ENCODE results near the gene ENTPD7. TPM values are rescaled to one million over a fixed set of nuclear protein-coding genes. Genes with fewer than 3 reads are reported as not detected.

Gene ENTPD7
- total and polyA plus RNA-seq, 10 of the 15 experiments (the other 5 are each of a cell fraction or from before 2014, with no cell fraction given): 0.73 to 6.7 (median 5.2) TPM

DNA sequence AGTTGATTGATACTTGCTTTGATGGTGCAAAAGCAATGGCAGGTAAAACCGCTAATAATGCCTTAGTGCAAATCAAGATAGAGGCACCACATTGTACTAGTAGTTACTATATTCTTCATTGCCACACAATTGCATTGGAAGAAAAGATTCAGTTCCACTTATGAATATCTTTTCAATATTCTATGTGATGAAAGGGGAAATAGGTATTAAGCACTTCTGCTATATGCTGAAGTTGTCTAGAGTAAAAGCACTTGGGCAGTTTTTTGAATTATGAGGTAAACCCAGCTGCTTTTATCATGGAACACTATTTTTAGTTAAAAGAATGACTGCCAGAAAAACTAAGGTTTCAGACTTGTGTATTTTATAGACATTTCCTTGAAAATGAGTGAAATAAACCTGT lies 15.5 kb downstream of the ENTPD7 start:
- Histone ChIP-seq H3K27ac (ENCODE audit: control insufficient read depth, insufficient read depth) (no peak overlapping the region), H2AFZ (ENCODE audit: control insufficient read depth, low read depth, low read length) (no peak overlapping the region), H4K20me1 (ENCODE audit: control insufficient read depth, insufficient read depth) (no peaks in the 10 kb centered on the region), H3K4me2 (ENCODE audit: control insufficient read depth, insufficient read depth) (no peak overlapping the region), H3K36me3 (ENCODE audit: control insufficient read depth in 2 of 2, insufficient read depth in 2 of 2, low read length in 1 of 2) (peaks cover 0 to 3% of the 10 kb centered on the region in 2 experiments; a peak in 1 of 4 replicates), H3K9me3 (replicated peaks; ENCODE audit: control insufficient read depth, insufficient read depth, low read length) (no peaks in the 10 kb centered on the region), H3K4me1 (ENCODE audit: control insufficient read depth, insufficient read depth, low read length) (no peaks in the 10 kb centered on the region), H3K27me3 (replicated peaks in 1 of 2; ENCODE audit: control insufficient read depth in 2 of 2, insufficient read depth in 2 of 2, low read length in 1 of 2) (no peaks in the 10 kb centered on the region), H3K9ac (ENCODE audit: control insufficient read depth, insufficient read depth, low read length) (no peak overlapping the region), H3K4me3 (no peak overlapping the region), H3K79me2 (ENCODE audit: control insufficient read depth, insufficient read depth, low read length) (no peaks in the 10 kb centered on the region)
- POLR2A ChIA-PET: no interaction called here
- no TSS peak for BruUV-seq (replicated peaks)
- FAIRE-seq: no peak
- ATAC-seq: no peak
- CTCF ChIA-PET: interaction anchor here (0.6 kb wide), 1 partner anchor 45 kb away, joined by 4 read pairs; no protein-coding TSS in a partner anchor
- no peak for DNase-seq (ENCODE audit: low read depth, low spot score)
- 100% methylated on average over 1 of the region's 1 CpG for WGBS (ENCODE audit: insufficient coverage, insufficient replicate concordance, low lambda C conversion rate, missing lambda C conversion rate)
- RAD21 ChIA-PET (ENCODE audit: unreplicated experiment): no interaction called here
- in situ Hi-C loops (cut with MboI) (no loop called here), intact Hi-C loops (cut with micrococcal nuclease; ENCODE audit: unreplicated experiment) (no loop called here)
- SMC1A ChIA-PET (ENCODE audit: uncharacterized antibody, unreplicated experiment): no interaction called here
- TF ChIP-seq NFYA (IDR thresholded peaks at IDR 0.05; ENCODE audit: borderline replicate concordance, low read depth, low read length): no peak
- no peak for TF ChIP-seq WRNIP1 (IDR thresholded peaks at IDR 0.05; ENCODE audit: borderline replicate concordance, low read depth, low read length)
- TF ChIP-seq ATF7 (IDR thresholded peaks at IDR 0.05; ENCODE audit: low read depth): no peak
- TF ChIP-seq PAX8 (IDR thresholded peaks at IDR 0.05): no peak
- TF ChIP-seq, protein P1, sequence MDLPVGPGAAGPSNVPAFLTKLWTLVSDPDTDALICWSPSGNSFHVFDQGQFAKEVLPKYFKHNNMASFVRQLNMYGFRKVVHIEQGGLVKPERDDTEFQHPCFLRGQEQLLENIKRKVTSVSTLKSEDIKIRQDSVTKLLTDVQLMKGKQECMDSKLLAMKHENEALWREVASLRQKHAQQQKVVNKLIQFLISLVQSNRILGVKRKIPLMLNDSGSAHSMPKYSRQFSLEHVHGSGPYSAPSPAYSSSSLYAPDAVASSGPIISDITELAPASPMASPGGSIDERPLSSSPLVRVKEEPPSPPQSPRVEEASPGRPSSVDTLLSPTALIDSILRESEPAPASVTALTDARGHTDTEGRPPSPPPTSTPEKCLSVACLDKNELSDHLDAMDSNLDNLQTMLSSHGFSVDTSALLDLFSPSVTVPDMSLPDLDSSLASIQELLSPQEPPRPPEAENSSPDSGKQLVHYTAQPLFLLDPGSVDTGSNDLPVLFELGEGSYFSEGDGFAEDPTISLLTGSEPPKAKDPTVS (IDR thresholded peaks at IDR 0.05; ENCODE audit: low read depth, low read length): no peak
- no peak for TF ChIP-seq JUNB (IDR thresholded peaks at IDR 0.05)
- TF ChIP-seq ZSCAN29 (IDR thresholded peaks at IDR 0.05): no peak
- no peak for TF ChIP-seq HDAC2 (IDR thresholded peaks at IDR 0.05)
- TF ChIP-seq, protein P2, sequence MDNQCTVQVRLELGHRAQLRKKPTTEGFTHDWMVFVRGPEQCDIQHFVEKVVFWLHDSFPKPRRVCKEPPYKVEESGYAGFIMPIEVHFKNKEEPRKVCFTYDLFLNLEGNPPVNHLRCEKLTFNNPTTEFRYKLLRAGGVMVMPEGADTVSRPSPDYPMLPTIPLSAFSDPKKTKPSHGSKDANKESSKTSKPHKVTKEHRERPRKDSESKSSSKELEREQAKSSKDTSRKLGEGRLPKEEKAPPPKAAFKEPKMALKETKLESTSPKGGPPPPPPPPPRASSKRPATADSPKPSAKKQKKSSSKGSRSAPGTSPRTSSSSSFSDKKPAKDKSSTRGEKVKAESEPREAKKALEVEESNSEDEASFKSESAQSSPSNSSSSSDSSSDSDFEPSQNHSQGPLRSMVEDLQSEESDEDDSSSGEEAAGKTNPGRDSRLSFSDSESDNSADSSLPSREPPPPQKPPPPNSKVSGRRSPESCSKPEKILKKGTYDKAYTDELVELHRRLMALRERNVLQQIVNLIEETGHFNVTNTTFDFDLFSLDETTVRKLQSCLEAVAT (IDR thresholded peaks at IDR 0.05): no peak
- TF ChIP-seq, protein P3, sequence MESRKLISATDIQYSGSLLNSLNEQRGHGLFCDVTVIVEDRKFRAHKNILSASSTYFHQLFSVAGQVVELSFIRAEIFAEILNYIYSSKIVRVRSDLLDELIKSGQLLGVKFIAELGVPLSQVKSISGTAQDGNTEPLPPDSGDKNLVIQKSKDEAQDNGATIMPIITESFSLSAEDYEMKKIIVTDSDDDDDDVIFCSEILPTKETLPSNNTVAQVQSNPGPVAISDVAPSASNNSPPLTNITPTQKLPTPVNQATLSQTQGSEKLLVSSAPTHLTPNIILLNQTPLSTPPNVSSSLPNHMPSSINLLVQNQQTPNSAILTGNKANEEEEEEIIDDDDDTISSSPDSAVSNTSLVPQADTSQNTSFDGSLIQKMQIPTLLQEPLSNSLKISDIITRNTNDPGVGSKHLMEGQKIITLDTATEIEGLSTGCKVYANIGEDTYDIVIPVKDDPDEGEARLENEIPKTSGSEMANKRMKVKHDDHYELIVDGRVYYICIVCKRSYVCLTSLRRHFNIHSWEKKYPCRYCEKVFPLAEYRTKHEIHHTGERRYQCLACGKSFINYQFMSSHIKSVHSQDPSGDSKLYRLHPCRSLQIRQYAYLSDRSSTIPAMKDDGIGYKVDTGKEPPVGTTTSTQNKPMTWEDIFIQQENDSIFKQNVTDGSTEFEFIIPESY (IDR thresholded peaks at IDR 0.05): no peak
- TF ChIP-seq HDAC6 (IDR thresholded peaks at IDR 0.05; ENCODE audit: unreplicated experiment): no peak
- no peak for TF ChIP-seq BMI1 (IDR thresholded peaks at IDR 0.05; ENCODE audit: borderline replicate concordance)
- no peak for TF ChIP-seq ZNF24 (IDR thresholded peaks at IDR 0.05)
- no peak for TF ChIP-seq CBFB (IDR thresholded peaks at IDR 0.05; ENCODE audit: low read depth)
- TF ChIP-seq, protein P4, sequence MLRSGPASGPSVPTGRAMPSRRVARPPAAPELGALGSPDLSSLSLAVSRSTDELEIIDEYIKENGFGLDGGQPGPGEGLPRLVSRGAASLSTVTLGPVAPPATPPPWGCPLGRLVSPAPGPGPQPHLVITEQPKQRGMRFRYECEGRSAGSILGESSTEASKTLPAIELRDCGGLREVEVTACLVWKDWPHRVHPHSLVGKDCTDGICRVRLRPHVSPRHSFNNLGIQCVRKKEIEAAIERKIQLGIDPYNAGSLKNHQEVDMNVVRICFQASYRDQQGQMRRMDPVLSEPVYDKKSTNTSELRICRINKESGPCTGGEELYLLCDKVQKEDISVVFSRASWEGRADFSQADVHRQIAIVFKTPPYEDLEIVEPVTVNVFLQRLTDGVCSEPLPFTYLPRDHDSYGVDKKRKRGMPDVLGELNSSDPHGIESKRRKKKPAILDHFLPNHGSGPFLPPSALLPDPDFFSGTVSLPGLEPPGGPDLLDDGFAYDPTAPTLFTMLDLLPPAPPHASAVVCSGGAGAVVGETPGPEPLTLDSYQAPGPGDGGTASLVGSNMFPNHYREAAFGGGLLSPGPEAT (IDR thresholded peaks at IDR 0.05; ENCODE audit: low read depth): no peak
- TF ChIP-seq NRF1 (conservative IDR thresholded peaks at IDR 0.05; ENCODE audit: low read depth, low read length): no peak
- no peak for TF ChIP-seq IKZF1 (conservative IDR thresholded peaks at IDR 0.05)
- TF ChIP-seq MXI1 (IDR thresholded peaks at IDR 0.05; ENCODE audit: low read depth, low read length): no peak
